HG03097 (cell line): ENCODE data around the gene CNTN4.

Source experiments
- ATAC-seq: cut with Tn5 transposase; IDR thresholded peaks from one replicate; pipeline ENCODE4 v1.9.1; 2021; ENCODE audit not compliant: unreplicated experiment, low FRiP score

Gene CNTN4

GRCh38 chr3:3071136-3071535 lies 972.5 kb downstream of the CNTN4 start:
- no peak for ATAC-seq

- ATAC-seq, result peak; percentile 52
Observed at GRCh38 chr3:3074551-3075257, 976.0 kb downstream of the CNTN4 start.

- no peak for ATAC-seq
Observed at GRCh38 chr3:3080309-3080708, 981.6 kb downstream of the CNTN4 start.

- ATAC-seq, result peak; percentile 61
Observed at GRCh38 chr3:3081381-3082233, 982.9 kb downstream of the CNTN4 start.

DNA sequence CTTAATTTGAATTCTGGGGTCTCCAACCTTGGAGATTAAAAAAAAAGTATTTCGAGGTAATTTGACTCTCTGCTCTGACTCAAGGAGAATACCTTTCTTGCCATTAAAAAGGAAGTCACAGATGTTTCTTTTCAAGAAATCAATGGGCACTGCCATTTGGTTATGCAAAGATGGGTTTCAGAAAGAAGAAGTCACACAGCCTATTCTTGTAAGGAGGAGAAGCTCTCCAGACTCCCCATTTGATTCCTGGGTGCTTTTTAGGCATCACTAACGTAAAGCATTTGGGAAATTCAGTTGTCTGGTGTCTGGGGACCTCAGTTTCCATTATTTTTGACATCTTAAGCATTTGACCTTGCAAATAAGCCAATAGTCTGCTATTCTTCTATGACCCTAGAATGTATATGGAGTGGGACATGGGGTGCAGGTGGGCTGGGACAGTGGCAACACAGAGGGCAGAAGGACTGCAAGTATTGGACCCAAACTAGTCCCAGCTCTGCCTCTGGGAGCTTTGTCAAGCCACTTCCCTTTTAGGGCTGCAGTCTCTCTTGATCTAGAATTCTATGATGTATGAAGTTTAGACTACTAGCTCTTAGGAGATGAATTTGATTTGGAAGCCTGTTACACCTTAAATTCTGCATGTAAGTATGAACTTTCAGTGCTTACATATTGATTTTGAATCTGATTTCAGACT lies 983.7 kb downstream of the CNTN4 start:
- peak; percentile 70 for ATAC-seq

GRCh38 chr3:3084890-3085289 lies 986.2 kb downstream of the CNTN4 start:
- no peak for ATAC-seq

DNA sequence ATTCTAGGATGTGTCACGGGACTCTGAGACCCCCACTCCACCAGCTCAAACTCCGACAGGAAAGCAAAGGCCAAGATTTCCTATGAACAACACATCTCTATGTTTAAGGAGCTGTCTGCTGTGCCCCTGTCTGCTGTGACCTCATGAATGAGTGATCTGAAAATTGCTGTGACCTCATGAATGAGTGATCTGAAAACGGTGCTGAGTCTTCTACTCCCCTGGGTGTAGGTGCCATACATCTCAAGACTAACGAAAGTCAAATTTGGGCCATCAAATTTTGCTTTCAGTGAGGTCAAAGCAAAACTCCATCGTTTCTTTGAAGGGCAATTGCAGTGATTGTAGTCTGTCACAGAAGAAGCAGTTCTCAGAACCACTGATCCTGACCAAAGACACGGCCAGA lies 987.1 kb downstream of the CNTN4 start:
- no peak for ATAC-seq

DNA sequence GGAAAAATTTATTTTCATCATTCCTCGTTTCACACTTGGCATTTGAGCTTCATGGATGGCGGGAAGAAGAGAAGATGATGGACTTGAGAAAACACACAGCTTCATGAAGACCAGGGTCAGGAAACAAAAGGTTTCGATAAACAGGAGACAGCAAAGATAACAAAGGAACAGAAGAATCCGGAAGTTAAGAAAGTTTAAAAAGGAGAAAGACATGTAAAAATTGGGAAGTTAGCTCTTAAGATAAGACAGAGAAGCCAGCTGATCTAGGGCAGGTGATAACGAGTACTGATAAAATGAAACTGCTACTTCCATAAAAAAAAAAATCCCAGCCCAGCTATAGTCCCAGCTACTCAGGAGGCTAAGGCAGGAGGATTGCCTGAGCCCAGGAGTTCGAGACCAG lies 987.6 kb downstream of the CNTN4 start:
- no peak for ATAC-seq

GRCh38 chr3:3087279-3087678 lies 988.6 kb downstream of the CNTN4 start:
- ATAC-seq, result no peak

DNA sequence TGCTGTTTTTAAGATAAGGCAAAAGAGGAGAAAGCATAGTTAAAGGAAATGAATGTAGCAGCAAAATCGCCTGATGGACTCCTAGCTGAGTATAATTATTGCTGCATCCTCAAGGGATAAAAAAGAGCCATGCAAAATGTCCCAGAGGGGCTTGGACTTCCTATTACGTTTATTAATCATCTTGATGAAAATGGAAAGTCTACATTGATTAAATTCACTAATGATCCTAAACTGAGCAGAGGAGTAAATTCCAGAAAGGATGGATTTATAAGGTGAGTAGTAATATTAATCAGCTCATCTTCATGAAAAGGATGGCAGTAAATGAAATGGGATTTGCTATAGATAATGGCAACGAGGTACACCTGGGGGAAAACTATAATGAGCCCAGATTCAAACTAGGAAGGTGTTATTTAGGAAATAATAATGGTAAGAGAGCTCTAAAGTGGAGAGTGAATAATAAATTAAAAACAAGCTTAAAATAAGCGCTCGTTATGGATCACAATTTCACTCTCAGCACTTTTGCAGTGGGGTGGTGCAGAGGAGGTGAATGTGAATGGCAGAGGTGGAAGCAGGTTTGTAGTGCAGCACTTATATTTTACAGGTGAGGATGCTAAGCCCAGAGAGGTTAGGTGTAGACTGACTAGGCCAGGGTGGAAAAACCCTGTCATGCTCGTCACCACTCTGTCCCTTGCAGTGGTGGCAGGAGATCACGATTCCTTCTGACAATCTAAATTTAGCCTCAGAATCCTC lies 989.2 kb downstream of the CNTN4 start:
- no peak for ATAC-seq

- ATAC-seq, result peak; percentile 97
Observed at GRCh38 chr3:3089017-3089416, 990.4 kb downstream of the CNTN4 start.

GRCh38 chr3:3097958-3098357 lies 999.3 kb downstream of the CNTN4 start:
- ATAC-seq, result no peak

- no peak for ATAC-seq
Observed at GRCh38 chr3:3101660-3102458, 1003.2 kb downstream of the CNTN4 start.

DNA sequence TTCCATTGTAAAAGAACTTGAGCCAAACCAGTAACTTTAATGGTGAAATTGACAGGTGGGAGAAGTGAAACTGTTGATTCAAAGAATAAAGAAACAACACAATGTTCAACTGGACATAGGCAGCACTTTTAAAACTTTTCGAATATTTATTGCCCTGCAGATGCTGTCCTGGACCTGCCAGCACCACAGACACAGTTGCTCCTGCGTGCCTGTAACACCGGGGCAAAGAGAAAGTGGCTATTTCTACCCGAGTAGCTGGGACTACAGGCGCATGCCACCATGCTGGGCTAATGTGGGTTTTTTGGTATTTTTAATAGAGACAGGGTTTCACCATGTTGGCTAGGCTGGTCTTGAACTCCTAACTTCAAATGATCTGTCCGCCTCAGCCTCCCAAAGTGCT lies 1004.1 kb downstream of the CNTN4 start:
- no peak for ATAC-seq

DNA sequence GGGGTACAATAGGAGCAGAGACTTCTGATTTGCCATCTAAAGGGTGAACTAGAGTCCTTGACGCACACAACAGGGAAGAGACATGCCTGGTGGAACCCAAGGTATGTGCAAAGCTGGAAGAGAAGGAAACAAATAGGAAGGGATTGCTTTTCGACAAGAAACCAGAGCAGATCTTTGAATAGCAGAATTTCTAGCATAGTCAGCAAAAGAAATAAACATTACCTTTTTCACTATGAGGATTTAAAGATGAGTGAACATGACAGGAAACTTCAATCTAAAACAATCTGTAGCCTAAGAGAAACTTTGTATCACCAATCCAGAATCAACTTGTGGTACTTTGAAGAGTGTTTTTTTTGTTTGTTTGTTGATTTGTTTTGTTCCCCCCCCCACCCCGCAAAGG lies 1006.6 kb downstream of the CNTN4 start:
- no peak for ATAC-seq

DNA sequence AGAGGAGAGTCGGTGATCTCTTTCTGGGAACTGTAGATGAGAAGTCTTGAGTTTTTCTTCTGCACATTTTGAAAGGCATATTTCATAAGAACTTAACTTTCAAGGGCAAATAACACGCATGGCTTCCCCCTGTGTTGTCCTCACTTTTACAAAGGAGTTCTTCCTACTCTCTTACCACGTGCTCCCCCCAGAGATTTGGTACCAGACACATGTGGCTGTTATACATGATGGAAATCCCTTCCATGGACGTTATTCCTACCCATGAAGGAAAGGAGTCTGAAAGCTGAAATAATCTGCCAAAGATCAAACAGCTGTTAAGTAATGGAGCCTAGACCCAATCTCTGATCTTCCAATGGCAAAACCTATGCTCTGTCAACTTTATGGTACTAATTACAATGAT lies 1007.1 kb downstream of the CNTN4 start:
- no peak for ATAC-seq

- ATAC-seq, result no peak
Observed at GRCh38 chr3:3107181-3107580, 1008.5 kb downstream of the CNTN4 start.
